Endothelial cell of umbilical vein (primary cell): ENCODE measurements around the gene NHSL2.

Source experiments
- EZH2 ChIP-seq: IDR thresholded peaks from 2 replicates; pipeline ENCODE4 v1.6.1; 2012; ENCODE audit warnings: borderline replicate concordance, low read depth, mild to moderate bottlenecking, moderate library complexity, low read length, inconsistent platforms; ENCODE audit not compliant: severe bottlenecking
- POLR2A ChIP-seq: IDR thresholded peaks from 2 replicates; pipeline ENCODE4 v1.6.1; 2012; ENCODE audit warnings: low read depth, mild to moderate bottlenecking, control low read depth, low read length
- POLR2AphosphoS5 ChIP-seq: IDR thresholded peaks from 2 replicates; pipeline ENCODE4 v1.6.1; 2012; ENCODE audit warnings: low read depth, mild to moderate bottlenecking, control low read depth, low read length, moderate library complexity; ENCODE audit not compliant: insufficient read depth
- TF ChIP-seq, protein P1 (sequence below), 2 donors: IDR thresholded peaks; 1 replicate in 1 of 2; 2 replicates in 1 of 2; pipeline ENCODE4 v1.5.1; 2011; ENCODE audit warnings: low read length in 2 of 2, mild to moderate bottlenecking in 2 of 2, moderate library complexity in 2 of 2, control low read depth in 1 of 2, inconsistent platforms in 1 of 2, low read depth in 1 of 2; ENCODE audit not compliant: insufficient read depth in 1 of 2; ENCODE audit errors: extremely low read depth in 1 of 2
- TF ChIP-seq, protein P2 (sequence below): IDR thresholded peaks from 2 replicates; pipeline ENCODE4 v1.6.1; 2011; ENCODE audit not compliant: insufficient read depth, insufficient read length

DNA sequence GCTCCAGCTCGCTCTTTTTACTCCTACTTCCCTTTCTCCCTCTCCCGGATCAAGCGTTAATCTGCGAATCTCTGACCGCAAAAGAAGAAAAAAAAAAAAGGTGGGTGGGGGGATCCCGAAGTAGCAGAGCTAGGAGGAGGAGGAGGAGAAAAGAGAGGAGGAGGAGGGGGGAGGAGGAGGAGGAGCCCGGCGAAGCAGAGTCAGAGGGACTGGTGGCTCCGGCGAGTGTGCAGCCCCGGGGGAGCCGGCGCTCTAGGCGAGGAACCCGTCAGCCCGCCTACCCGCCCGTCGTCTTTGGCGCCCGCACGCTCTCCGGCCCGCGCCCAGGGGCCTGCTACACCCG, at the start of gene NHSL2:
- TF ChIP-seq, protein P1, sequence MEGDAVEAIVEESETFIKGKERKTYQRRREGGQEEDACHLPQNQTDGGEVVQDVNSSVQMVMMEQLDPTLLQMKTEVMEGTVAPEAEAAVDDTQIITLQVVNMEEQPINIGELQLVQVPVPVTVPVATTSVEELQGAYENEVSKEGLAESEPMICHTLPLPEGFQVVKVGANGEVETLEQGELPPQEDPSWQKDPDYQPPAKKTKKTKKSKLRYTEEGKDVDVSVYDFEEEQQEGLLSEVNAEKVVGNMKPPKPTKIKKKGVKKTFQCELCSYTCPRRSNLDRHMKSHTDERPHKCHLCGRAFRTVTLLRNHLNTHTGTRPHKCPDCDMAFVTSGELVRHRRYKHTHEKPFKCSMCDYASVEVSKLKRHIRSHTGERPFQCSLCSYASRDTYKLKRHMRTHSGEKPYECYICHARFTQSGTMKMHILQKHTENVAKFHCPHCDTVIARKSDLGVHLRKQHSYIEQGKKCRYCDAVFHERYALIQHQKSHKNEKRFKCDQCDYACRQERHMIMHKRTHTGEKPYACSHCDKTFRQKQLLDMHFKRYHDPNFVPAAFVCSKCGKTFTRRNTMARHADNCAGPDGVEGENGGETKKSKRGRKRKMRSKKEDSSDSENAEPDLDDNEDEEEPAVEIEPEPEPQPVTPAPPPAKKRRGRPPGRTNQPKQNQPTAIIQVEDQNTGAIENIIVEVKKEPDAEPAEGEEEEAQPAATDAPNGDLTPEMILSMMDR (IDR thresholded peaks at IDR 0.05; ENCODE audit: extremely low read depth in 1 of 2, insufficient read depth in 1 of 2, low read depth in 1 of 2, low read length in 2 of 2) = no peak
- TF ChIP-seq POLR2A = no peak
- TF ChIP-seq EZH2 = no peak
- TF ChIP-seq, protein P2, sequence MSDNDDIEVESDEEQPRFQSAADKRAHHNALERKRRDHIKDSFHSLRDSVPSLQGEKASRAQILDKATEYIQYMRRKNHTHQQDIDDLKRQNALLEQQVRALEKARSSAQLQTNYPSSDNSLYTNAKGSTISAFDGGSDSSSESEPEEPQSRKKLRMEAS = no peak
- no peak for TF ChIP-seq POLR2AphosphoS5
